SJSA1 (cell line): ENCODE results near the gene DMRTC2. TPM values are rescaled to one million over a fixed set of nuclear protein-coding genes. Genes with fewer than 3 reads are reported as not detected.

Experiments
- DNase-seq, 2 experiments: peaks; one replicate each; pipeline ENCODE4 v3.0.0-alpha.2; 2015 to 2020; ENCODE audit warnings: low spot score in 2 of 2, low read depth in 1 of 2
- H3K27ac ChIP-seq: fragments of 250-450 bp; sonication (Bioruptor Pico); 2 replicates; pipeline ENCODE4 v1.5.1; 2020; ENCODE audit warnings: mild to moderate bottlenecking, moderate library complexity
- H3K27me3 ChIP-seq: fragments of 250-450 bp; sonication (Bioruptor Pico); replicated peaks from 2 replicates; pipeline ENCODE4 v1.5.1; 2020; ENCODE audit warnings: mild to moderate bottlenecking, moderate library complexity
- H3K36me3 ChIP-seq: fragments of 250-450 bp; sonication (Bioruptor Pico); 2 replicates; pipeline ENCODE4 v1.5.1; 2020; ENCODE audit warnings: mild to moderate bottlenecking
- H3K4me1 ChIP-seq: fragments of 250-450 bp; sonication (Bioruptor Pico); replicated peaks from 2 replicates; pipeline ENCODE4 v1.6.1; 2021; ENCODE audit warnings: mild to moderate bottlenecking
- H3K4me3 ChIP-seq: fragments of 250-450 bp; sonication (Bioruptor Pico); 2 replicates; pipeline ENCODE4 v1.5.1; 2020; ENCODE audit warnings: mild to moderate bottlenecking
- H3K9me3 ChIP-seq: fragments of 250-450 bp; sonication (Bioruptor Pico); replicated peaks from 2 replicates; pipeline ENCODE4 v1.5.1; 2020; ENCODE audit warnings: mild to moderate bottlenecking
- total RNA-seq: library from RNA; depleted of rRNA; stranded (reverse); fragments of >200 nt; shearing (Covaris generic); gene quantifications from 2 replicates; pipeline ENCODE4 v1.2.3, GENCODE V29; 2014

DMRTC2 gene
- total RNA-seq, 1 experiment from 2014 or later: not detected

DNA sequence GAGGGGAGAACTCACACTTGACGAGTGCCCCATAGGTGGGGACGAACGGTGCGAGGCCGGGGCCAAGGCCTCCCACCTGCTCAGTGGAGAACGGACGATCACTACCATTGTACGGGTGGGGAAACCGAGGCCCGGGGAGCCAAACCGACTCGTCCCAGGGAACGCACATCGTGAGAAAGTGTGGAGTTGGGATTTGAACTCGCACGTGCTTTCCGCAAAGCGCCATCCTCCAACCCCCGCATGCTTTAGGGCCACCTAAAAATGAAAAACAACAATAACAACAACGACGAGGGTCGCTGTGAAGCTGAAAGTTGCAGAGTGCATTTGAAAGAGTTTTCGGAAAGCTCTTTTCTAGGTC is 38.6 kb downstream of the DMRTC2 start:
- peak in 1 of 2 experiments; percentile 30 for DNase-seq
- Histone ChIP-seq H3K4me3 (peak overlapping the region; percentile 72), H3K27ac (0 out of 2 replicates have a peak overlapping the region, but pooled peaks have one; percentile 12), H3K9me3 (no peaks in the 10 kb centered on the region), H3K27me3 (no peaks in the 10 kb centered on the region), H3K4me1 (peaks cover 9% of the 10 kb centered on the region), H3K36me3 (peaks cover 25% of the 10 kb centered on the region)

DNA sequence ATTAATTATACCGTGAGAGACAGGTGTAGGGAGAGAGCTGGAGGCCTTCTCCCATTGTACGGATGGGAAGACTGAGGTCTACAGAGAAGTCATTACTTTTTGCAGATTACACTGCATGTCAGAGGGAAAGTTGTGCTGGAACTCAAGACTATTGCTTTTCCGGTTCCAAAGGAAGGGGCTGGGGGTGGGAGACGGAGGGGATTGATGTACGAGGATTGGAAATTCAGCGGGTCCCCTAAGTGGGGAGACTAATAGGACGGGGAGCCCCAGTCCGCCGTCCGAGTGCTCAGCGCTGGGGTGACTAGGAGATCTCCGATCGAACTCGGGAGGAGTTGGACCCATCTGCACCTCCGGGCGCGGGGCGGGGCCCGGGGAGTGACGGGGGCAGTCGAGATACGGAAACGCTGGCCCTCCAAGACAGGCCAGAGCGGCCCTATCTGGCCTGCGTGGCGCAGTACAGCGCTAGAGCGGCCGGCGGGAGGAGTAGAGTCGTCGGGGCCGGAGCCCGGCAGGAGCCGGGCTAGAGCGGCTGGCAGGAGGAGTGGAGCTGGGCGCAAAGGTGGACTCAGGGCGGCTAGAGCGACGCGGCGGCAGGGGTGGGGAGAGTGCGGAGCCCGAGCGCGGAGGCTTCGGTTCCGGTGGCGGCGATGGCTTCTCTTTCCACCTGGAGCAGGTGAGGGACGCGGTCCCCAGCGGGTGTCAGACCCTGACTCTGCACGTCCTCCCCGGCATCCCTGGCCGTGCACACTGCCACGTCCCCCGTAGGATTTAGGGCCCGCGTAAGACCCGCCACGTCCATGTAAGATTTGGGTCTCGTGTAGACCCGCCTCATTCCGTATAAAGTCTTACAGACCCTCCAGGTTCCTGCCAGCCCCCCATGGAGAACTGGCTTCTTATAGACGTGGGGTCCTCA is 39.2 kb downstream of the DMRTC2 start:
- Histone ChIP-seq H3K27ac (no peak overlapping the region; the same call in 1 of the 2 replicates), H3K36me3 (peaks cover 26% of the 10 kb centered on the region)

GRCh38 chr19:41886761-41887710 is 42.2 kb downstream of the DMRTC2 start:
- Histone ChIP-seq H3K27ac (no peak overlapping the region), H3K4me1 (peaks cover 9% of the 10 kb centered on the region), H3K36me3 (peaks cover 49% of the 10 kb centered on the region), H3K27me3 (no peaks in the 10 kb centered on the region), H3K9me3 (no peaks in the 10 kb centered on the region), H3K4me3 (no peak overlapping the region)
- no peak for DNase-seq

More for the DNA sequence above, 39.2 kb downstream of the DMRTC2 start:
- H3K4me1 ChIP-seq: peaks cover 9% of the 10 kb centered on the region
- H3K9me3 ChIP-seq: no peaks in the 10 kb centered on the region
- peak; percentile 95 to 97 for DNase-seq
- peak overlapping the region; percentile 72 for H3K4me3 ChIP-seq
- H3K27me3 ChIP-seq: no peaks in the 10 kb centered on the region

GRCh38 chr19:41887711-41888382 is 43.0 kb downstream of the DMRTC2 start:
- H3K27me3 ChIP-seq: no peaks in the 10 kb centered on the region
- DNase-seq: no peak
- H3K4me3 ChIP-seq: no peak overlapping the region
- H3K36me3 ChIP-seq: peaks cover 57% of the 10 kb centered on the region
- H3K9me3 ChIP-seq: no peaks in the 10 kb centered on the region
- H3K27ac ChIP-seq: no peak overlapping the region
- H3K4me1 ChIP-seq: peaks cover 5% of the 10 kb centered on the region

- no peak overlapping the region for H3K27ac ChIP-seq
- peaks cover 56% of the 10 kb centered on the region for H3K36me3 ChIP-seq
- no peak overlapping the region for H3K4me3 ChIP-seq
- no peak for DNase-seq
- no peaks in the 10 kb centered on the region for H3K9me3 ChIP-seq
- H3K4me1 ChIP-seq: peaks cover 5% of the 10 kb centered on the region
- H3K27me3 ChIP-seq: no peaks in the 10 kb centered on the region
Observed at GRCh38 chr19:41888926-41889325, 44.1 kb downstream of the DMRTC2 start.

- Histone ChIP-seq H3K4me1 (peaks cover 1% of the 10 kb centered on the region), H3K27me3 (no peaks in the 10 kb centered on the region), H3K9me3 (no peaks in the 10 kb centered on the region), H3K4me3 (no peak overlapping the region), H3K27ac (no peak overlapping the region), H3K36me3 (peaks cover 58% of the 10 kb centered on the region)
- no peak for DNase-seq
Observed at GRCh38 chr19:41889896-41890295, 45.1 kb downstream of the DMRTC2 start.

DNA sequence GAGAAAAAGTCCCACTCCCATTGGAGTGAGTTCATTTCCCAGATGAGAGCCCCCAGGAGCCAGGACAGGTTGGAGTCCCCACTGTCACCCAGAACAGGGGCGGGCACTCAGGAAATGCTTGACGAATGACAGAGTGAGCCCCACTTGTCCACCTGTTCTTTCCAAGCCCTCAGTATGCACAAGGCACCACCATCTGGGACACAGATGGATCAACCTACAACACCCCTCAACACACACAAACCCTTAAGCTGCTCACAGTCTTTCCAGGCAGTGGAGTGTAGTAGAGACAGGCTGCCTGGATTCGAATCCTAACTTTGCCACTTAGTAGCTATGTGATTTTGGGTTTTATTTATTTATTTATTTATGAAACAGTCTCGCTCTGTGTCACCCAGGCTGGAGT is 46.1 kb downstream of the DMRTC2 start:
- Histone ChIP-seq H3K27me3 (no peaks in the 10 kb centered on the region), H3K36me3 (peaks cover 63% of the 10 kb centered on the region), H3K4me1 (no peaks in the 10 kb centered on the region), H3K27ac (no peak overlapping the region), H3K4me3 (no peak overlapping the region), H3K9me3 (no peaks in the 10 kb centered on the region)
- DNase-seq: no peak

DNA sequence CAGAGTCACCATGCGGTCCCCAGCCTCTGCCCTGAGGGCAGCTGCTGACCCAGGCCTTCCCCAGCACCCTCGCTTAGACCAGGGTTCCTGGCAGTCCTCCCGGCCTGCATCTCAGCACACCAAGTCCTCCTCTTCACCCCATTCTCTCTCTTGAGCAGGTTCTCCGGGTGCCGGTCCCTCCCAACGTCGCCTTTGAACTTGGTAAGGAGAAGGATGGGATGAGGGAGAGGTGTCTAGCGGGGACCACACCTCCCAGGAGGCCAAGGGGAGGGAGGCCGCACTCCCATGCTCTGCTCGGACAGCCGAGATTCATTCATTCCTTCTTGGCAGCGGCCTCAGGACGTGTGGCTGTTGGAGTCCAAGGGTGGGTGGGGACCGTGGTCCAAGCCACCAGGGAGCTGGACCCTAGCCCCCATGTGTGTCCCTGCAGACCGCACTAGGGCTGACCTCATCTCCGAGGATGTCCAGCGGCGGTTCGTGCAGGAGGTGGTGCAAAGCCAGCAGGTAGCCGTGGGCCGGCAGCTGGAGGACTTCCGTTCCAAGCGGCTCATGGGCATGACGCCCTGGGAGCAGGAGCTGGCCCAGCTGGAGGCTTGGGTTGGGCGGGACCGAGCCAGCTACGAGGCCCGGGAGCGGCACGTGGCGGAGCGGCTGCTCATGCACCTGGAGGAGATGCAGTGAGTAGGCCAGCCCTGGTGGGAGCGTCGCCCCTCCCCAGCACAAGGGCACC is 47.5 kb downstream of the DMRTC2 start:
- no peak overlapping the region for H3K4me3 ChIP-seq
- no peaks in the 10 kb centered on the region for H3K9me3 ChIP-seq
- H3K27ac ChIP-seq: no peak overlapping the region
- H3K4me1 ChIP-seq: no peaks in the 10 kb centered on the region
- DNase-seq: no peak
- H3K36me3 ChIP-seq: peaks cover 64% of the 10 kb centered on the region
- no peaks in the 10 kb centered on the region for H3K27me3 ChIP-seq

DNA sequence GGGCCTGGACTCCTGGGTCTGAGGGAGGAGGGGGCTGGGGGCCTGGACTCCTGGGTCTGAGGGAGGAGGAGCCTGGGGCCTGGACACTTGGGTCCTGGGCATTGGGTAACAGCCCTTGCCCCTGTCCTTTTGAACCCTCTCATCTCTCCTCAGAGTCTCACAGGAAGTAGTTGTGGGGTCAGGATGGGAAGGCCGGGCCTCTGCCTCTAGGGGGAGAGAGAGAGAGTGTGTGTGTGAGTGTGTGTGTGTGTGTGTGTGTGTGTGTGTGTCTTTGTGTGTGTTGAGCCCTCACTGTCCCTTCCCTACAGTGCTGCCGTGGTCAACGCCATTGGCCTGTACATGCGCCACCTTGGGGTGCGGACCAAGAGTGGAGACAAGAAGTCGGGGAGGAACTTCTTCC is 49.1 kb downstream of the DMRTC2 start:
- H3K27me3 ChIP-seq: no peaks in the 10 kb centered on the region

DNA sequence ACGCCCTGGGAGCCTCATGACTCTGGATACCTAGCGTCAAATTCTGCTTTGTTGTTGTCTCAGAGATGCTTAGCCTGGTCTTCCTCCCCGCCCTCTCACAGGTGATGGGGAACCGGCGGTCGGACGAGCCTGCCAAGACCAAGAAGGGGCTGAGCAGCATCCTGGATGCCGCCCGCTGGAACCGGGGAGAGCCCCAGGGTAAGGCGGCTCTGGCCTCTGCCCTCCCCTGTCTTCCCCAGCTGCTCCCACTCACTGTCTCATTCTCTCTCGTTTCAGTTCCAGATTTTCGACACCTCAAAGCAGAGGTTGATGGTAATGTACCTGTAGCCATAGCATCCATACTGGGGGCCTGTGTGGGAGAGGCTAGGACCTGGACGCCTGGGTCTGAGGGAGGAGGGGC is 49.5 kb downstream of the DMRTC2 start:
- Histone ChIP-seq H3K27ac (no peak overlapping the region), H3K4me3 (no peak overlapping the region), H3K27me3 (no peaks in the 10 kb centered on the region), H3K36me3 (peaks cover 67% of the 10 kb centered on the region), H3K9me3 (no peaks in the 10 kb centered on the region), H3K4me1 (no peaks in the 10 kb centered on the region)
- DNase-seq: no peak

More for the DNA sequence above, 49.1 kb downstream of the DMRTC2 start:
- Histone ChIP-seq H3K4me1 (no peaks in the 10 kb centered on the region), H3K36me3 (peaks cover 68% of the 10 kb centered on the region), H3K4me3 (no peak overlapping the region), H3K27ac (no peak overlapping the region), H3K9me3 (no peaks in the 10 kb centered on the region)
- no peak for DNase-seq

DNA sequence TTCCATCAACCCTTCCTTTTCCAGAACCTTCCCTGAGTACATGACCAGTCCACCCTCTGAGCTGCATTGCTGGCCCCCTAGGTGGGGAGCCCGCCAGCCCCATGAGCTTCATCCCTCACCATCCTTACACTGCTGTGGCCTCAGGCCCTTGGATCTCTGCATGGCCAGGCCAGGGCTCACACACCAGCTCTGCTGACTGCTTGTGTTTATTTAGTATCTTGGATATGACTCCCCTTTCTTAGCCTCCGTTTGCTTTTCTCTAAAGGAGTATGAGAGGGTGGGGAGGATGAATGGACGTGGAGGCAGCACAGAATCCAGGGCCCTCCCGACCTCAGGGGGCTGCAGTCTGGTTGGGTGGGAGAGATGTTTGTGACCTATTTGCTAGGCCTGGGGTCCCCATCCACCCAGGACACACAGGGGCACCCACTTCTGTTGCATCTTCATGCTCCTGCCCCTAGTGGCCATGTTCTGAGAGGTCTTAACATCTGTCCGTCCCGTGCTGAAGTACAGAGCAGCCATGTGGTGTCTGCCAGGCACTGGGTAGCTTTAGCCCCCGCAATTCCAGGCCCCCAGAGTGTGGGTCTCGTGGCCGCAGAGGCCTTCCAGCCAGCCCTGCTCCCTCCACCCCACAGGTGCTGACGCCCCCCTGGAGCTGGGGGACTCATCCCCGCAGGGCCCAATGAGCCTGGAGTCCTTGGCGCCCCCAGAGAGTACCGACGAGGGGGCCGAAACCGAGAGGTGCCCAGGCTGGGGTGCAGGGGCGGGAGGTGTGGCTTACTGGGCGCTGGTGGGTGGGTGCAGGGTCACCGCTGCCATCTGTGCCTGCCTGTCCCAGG is 51.1 kb downstream of the DMRTC2 start:
- Histone ChIP-seq H3K9me3 (no peaks in the 10 kb centered on the region), H3K36me3 (peaks cover 71% of the 10 kb centered on the region), H3K4me3 (no peak overlapping the region), H3K4me1 (no peaks in the 10 kb centered on the region), H3K27ac (no peak overlapping the region), H3K27me3 (no peaks in the 10 kb centered on the region)
- no peak for DNase-seq

- no peaks in the 10 kb centered on the region for H3K27me3 ChIP-seq
- H3K4me1 ChIP-seq: no peaks in the 10 kb centered on the region
- no peak overlapping the region for H3K4me3 ChIP-seq
- no peak for DNase-seq
- no peaks in the 10 kb centered on the region for H3K9me3 ChIP-seq
- H3K27ac ChIP-seq: no peak overlapping the region
- H3K36me3 ChIP-seq: peaks cover 71% of the 10 kb centered on the region
Observed at GRCh38 chr19:41896581-41896942, 51.7 kb downstream of the DMRTC2 start.
